ENCODE data around the gene RUNX1. TPM values are rescaled to one million over a fixed set of nuclear protein-coding genes. Genes with fewer than 3 reads are reported as not detected.
A peak's percentile ranks its signal among the peaks of the same experiment; 100 is the strongest.

RUNX1 gene
- total RNA-seq, 1 donor from 2014 or later = 18.7 TPM

GRCh38 chr21:34845521-34846451, 203.3 kb downstream of the RUNX1 start:
- Mint-ChIP-seq H3K4me3 (ENCODE audit: unreplicated experiment) (no peak overlapping the region), H3K36me3 (ENCODE audit: low read depth, unreplicated experiment) (peaks cover 6% of the 10 kb centered on the region), H3K9me3 (ENCODE audit: unreplicated experiment) (no peaks in the 10 kb centered on the region), H3K27ac (ENCODE audit: unreplicated experiment) (peak overlapping the region; percentile 93), H3K27me3 (ENCODE audit: unreplicated experiment) (peaks cover 2% of the 10 kb centered on the region), H3K4me1 (ENCODE audit: unreplicated experiment) (peaks cover 40% of the 10 kb centered on the region)
- TF ChIP-seq, protein P1, sequence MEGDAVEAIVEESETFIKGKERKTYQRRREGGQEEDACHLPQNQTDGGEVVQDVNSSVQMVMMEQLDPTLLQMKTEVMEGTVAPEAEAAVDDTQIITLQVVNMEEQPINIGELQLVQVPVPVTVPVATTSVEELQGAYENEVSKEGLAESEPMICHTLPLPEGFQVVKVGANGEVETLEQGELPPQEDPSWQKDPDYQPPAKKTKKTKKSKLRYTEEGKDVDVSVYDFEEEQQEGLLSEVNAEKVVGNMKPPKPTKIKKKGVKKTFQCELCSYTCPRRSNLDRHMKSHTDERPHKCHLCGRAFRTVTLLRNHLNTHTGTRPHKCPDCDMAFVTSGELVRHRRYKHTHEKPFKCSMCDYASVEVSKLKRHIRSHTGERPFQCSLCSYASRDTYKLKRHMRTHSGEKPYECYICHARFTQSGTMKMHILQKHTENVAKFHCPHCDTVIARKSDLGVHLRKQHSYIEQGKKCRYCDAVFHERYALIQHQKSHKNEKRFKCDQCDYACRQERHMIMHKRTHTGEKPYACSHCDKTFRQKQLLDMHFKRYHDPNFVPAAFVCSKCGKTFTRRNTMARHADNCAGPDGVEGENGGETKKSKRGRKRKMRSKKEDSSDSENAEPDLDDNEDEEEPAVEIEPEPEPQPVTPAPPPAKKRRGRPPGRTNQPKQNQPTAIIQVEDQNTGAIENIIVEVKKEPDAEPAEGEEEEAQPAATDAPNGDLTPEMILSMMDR (IDR thresholded peaks at IDR 0.05; ENCODE audit: unreplicated experiment) = no peak
- DNase-seq (ENCODE audit: low spot score) = no peak

GRCh38 chr21:34844924-34845238, 204.2 kb downstream of the RUNX1 start:
- no peak overlapping the region for H3K4me3 Mint-ChIP-seq (ENCODE audit: unreplicated experiment)
- peaks cover 6% of the 10 kb centered on the region for H3K36me3 Mint-ChIP-seq (ENCODE audit: low read depth, unreplicated experiment)
- H3K9me3 Mint-ChIP-seq (ENCODE audit: unreplicated experiment) = no peaks in the 10 kb centered on the region
- no peak for DNase-seq (ENCODE audit: low spot score)
- peaks cover 40% of the 10 kb centered on the region for H3K4me1 Mint-ChIP-seq (ENCODE audit: unreplicated experiment)
- peaks cover 2% of the 10 kb centered on the region for H3K27me3 Mint-ChIP-seq (ENCODE audit: unreplicated experiment)
- TF ChIP-seq, protein P1 (IDR thresholded peaks at IDR 0.05; ENCODE audit: unreplicated experiment) = no peak
- H3K27ac Mint-ChIP-seq (ENCODE audit: unreplicated experiment) = peak overlapping the region; percentile 30

- TF ChIP-seq, protein P1 (IDR thresholded peaks at IDR 0.05; ENCODE audit: unreplicated experiment) = no peak
- Mint-ChIP-seq H3K9me3 (ENCODE audit: unreplicated experiment) (no peaks in the 10 kb centered on the region), H3K4me1 (ENCODE audit: unreplicated experiment) (peaks cover 40% of the 10 kb centered on the region), H3K27me3 (ENCODE audit: unreplicated experiment) (peaks cover 2% of the 10 kb centered on the region), H3K36me3 (ENCODE audit: low read depth, unreplicated experiment) (peaks cover 6% of the 10 kb centered on the region), H3K27ac (ENCODE audit: unreplicated experiment) (no peak overlapping the region), H3K4me3 (ENCODE audit: unreplicated experiment) (no peak overlapping the region)
- no peak for DNase-seq (ENCODE audit: low spot score)
Observed at GRCh38 chr21:34844013-34844923, 204.8 kb downstream of the RUNX1 start.

DNA sequence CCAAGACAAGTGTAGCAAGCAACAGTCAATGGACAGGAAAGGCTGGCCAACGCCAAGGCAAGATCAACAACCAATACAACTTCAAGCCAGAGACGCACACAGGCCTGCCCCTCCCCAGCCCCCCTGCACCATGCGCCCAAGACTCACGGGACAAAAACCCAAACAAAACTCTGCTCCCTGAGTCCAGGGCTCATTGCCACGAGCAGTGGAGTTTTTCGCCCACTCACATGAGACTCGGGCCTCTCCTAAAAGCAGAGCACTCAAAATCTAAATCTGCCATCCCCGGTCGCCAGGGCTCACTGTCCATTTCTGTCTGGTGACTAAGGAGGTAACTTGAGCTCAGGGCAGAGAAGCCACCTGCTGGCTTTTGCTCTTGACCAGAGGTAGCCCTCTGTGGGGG, 205.5 kb downstream of the RUNX1 start:
- no peak for DNase-seq (ENCODE audit: low spot score)
- peak overlapping the region; percentile 39 for H3K4me3 Mint-ChIP-seq (ENCODE audit: unreplicated experiment)
- H3K27ac Mint-ChIP-seq (ENCODE audit: unreplicated experiment) = peak overlapping the region; percentile 32
- peaks cover 6% of the 10 kb centered on the region for H3K36me3 Mint-ChIP-seq (ENCODE audit: low read depth, unreplicated experiment)
- peaks cover 40% of the 10 kb centered on the region for H3K4me1 Mint-ChIP-seq (ENCODE audit: unreplicated experiment)
- TF ChIP-seq, protein P1 (IDR thresholded peaks at IDR 0.05; ENCODE audit: unreplicated experiment) = no peak
- peaks cover 2% of the 10 kb centered on the region for H3K27me3 Mint-ChIP-seq (ENCODE audit: unreplicated experiment)
- no peaks in the 10 kb centered on the region for H3K9me3 Mint-ChIP-seq (ENCODE audit: unreplicated experiment)
